ENCODE results near the gene TTC39A.

DNA sequence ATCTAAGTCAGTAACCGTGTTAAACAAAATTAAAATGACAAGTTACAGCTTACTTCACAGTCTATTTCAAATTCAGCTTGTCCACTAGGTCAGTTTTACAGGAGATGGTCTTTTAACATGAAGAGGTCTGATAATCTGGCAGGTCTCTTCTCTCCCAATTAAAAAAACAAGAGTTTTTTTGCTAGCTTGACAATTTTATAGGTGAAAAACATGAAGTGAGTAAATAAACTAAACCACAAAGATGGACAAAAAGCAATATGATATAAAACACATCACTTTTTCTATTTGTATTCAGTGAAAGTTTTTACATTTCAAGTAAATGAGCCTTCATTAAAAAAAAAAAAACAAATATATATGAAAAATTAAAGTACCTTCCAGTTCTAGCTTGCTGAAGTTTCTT, 25.0 kb upstream of the TTC39A start:
- TF ChIP-seq, protein P1, sequence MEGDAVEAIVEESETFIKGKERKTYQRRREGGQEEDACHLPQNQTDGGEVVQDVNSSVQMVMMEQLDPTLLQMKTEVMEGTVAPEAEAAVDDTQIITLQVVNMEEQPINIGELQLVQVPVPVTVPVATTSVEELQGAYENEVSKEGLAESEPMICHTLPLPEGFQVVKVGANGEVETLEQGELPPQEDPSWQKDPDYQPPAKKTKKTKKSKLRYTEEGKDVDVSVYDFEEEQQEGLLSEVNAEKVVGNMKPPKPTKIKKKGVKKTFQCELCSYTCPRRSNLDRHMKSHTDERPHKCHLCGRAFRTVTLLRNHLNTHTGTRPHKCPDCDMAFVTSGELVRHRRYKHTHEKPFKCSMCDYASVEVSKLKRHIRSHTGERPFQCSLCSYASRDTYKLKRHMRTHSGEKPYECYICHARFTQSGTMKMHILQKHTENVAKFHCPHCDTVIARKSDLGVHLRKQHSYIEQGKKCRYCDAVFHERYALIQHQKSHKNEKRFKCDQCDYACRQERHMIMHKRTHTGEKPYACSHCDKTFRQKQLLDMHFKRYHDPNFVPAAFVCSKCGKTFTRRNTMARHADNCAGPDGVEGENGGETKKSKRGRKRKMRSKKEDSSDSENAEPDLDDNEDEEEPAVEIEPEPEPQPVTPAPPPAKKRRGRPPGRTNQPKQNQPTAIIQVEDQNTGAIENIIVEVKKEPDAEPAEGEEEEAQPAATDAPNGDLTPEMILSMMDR (IDR thresholded peaks at IDR 0.05; ENCODE audit: insufficient read depth, low read depth, low read length) = no peak
- TF ChIP-seq EZH2 (IDR thresholded peaks at IDR 0.05; ENCODE audit: insufficient read depth, low read length) = no peak
